ENCODE data around the gene BSPRY. TPM values are rescaled to one million over a fixed set of nuclear protein-coding genes. Genes with fewer than 3 reads are reported as not detected.
A peak's percentile ranks its signal among the peaks of the same experiment; 100 is the strongest.

Gene BSPRY
- total and polyA plus RNA-seq, 2 of the 13 experiments (the other 11 are each of a cell fraction or from before 2014, with no cell fraction given), result 0.09 to 0.26 TPM

DNA sequence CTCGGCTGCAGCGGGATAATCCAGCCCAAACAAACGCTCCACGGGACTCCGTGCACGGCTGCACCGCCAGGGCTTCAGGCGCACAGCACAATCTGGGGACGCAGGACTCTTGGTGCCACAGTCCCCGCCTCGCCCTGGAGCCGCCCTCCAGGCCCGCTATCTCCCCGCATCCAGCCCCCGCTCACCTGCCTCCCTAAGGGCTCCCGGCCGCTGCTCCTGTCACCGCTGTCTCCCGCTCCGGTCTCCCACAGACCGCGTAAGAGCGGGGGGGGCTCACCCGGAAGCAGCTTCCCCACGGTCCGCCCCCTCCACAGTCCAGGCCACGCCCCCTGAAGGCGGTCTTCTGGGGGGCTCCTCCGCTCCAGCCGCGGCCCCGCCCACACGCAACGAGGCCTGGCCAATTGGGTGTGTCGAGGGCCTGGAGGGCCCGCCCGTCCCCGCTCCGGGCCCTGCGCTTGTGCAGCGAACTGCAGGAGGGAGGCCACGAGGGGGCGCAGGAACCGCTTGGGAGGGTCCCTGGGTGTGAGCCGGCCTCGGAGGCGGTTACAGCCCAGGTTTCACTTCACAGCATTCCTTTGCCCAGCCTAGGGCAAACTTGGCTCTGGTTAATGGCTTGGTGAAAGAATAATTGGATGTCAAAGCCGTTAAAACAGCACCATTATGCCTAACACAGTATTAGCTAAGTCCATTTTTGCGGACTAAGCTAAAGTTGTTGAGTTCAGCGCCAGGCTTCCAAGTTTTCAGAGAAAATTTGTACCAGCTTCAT is 51.9 kb downstream of the BSPRY start, which contains the start of gene ALAD (continued):
- TF ChIP-seq, protein P1, sequence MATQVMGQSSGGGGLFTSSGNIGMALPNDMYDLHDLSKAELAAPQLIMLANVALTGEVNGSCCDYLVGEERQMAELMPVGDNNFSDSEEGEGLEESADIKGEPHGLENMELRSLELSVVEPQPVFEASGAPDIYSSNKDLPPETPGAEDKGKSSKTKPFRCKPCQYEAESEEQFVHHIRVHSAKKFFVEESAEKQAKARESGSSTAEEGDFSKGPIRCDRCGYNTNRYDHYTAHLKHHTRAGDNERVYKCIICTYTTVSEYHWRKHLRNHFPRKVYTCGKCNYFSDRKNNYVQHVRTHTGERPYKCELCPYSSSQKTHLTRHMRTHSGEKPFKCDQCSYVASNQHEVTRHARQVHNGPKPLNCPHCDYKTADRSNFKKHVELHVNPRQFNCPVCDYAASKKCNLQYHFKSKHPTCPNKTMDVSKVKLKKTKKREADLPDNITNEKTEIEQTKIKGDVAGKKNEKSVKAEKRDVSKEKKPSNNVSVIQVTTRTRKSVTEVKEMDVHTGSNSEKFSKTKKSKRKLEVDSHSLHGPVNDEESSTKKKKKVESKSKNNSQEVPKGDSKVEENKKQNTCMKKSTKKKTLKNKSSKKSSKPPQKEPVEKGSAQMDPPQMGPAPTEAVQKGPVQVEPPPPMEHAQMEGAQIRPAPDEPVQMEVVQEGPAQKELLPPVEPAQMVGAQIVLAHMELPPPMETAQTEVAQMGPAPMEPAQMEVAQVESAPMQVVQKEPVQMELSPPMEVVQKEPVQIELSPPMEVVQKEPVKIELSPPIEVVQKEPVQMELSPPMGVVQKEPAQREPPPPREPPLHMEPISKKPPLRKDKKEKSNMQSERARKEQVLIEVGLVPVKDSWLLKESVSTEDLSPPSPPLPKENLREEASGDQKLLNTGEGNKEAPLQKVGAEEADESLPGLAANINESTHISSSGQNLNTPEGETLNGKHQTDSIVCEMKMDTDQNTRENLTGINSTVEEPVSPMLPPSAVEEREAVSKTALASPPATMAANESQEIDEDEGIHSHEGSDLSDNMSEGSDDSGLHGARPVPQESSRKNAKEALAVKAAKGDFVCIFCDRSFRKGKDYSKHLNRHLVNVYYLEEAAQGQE (IDR thresholded peaks at IDR 0.05; ENCODE audit: borderline replicate concordance in 1 of 2, low read depth in 1 of 2, low read length in 2 of 2), result no peak; a peak in 1 of 4 replicates
- TF ChIP-seq, protein P2, sequence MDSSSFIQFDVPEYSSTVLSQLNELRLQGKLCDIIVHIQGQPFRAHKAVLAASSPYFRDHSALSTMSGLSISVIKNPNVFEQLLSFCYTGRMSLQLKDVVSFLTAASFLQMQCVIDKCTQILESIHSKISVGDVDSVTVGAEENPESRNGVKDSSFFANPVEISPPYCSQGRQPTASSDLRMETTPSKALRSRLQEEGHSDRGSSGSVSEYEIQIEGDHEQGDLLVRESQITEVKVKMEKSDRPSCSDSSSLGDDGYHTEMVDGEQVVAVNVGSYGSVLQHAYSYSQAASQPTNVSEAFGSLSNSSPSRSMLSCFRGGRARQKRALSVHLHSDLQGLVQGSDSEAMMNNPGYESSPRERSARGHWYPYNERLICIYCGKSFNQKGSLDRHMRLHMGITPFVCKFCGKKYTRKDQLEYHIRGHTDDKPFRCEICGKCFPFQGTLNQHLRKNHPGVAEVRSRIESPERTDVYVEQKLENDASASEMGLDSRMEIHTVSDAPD (CRISPR knock-in tag; IDR thresholded peaks at IDR 0.05), result peak; percentile 68; the same call in 1 of the 2 replicates
- TF ChIP-seq JUND (CRISPR knock-in tag; IDR thresholded peaks at IDR 0.05), result no peak
- no peak for TF ChIP-seq KDM4B (CRISPR knock-in tag; IDR thresholded peaks at IDR 0.05)
- TF ChIP-seq RNF2 (conservative IDR thresholded peaks at IDR 0.05; ENCODE audit: low read depth), result no peak
- TF ChIP-seq TCF7 (IDR thresholded peaks at IDR 0.05; ENCODE audit: low read depth), result no peak
- TF ChIP-seq, protein P3, sequence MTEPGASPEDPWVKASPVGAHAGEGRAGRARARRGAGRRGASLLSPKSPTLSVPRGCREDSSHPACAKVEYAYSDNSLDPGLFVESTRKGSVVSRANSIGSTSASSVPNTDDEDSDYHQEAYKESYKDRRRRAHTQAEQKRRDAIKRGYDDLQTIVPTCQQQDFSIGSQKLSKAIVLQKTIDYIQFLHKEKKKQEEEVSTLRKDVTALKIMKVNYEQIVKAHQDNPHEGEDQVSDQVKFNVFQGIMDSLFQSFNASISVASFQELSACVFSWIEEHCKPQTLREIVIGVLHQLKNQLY (CRISPR knock-in tag; IDR thresholded peaks at IDR 0.05), result peak; percentile 26; the same call in 1 of the 2 replicates
- TF ChIP-seq, protein P4, sequence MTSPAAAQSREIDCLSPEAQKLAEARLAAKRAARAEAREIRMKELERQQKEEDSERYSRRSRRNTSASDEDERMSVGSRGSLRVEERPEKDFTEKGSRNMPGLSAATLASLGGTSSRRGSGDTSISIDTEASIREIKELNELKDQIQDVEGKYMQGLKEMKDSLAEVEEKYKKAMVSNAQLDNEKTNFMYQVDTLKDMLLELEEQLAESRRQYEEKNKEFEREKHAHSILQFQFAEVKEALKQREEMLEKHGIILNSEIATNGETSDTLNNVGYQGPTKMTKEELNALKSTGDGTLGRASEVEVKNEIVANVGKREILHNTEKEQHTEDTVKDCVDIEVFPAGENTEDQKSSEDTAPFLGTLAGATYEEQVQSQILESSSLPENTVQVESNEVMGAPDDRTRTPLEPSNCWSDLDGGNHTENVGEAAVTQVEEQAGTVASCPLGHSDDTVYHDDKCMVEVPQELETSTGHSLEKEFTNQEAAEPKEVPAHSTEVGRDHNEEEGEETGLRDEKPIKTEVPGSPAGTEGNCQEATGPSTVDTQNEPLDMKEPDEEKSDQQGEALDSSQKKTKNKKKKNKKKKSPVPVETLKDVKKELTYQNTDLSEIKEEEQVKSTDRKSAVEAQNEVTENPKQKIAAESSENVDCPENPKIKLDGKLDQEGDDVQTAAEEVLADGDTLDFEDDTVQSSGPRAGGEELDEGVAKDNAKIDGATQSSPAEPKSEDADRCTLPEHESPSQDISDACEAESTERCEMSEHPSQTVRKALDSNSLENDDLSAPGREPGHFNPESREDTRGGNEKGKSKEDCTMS (CRISPR knock-in tag; conservative IDR thresholded peaks at IDR 0.05), result no peak
- TF ChIP-seq HNRNPLL (IDR thresholded peaks at IDR 0.05; ENCODE audit: low read depth, low read length, poor library complexity, severe bottlenecking), result peak; percentile 87
- peak; percentile 69; the same call in 1 of the 2 replicates for TF ChIP-seq MIXL1 (CRISPR knock-in tag; IDR thresholded peaks at IDR 0.05)
- TF ChIP-seq, protein P5, sequence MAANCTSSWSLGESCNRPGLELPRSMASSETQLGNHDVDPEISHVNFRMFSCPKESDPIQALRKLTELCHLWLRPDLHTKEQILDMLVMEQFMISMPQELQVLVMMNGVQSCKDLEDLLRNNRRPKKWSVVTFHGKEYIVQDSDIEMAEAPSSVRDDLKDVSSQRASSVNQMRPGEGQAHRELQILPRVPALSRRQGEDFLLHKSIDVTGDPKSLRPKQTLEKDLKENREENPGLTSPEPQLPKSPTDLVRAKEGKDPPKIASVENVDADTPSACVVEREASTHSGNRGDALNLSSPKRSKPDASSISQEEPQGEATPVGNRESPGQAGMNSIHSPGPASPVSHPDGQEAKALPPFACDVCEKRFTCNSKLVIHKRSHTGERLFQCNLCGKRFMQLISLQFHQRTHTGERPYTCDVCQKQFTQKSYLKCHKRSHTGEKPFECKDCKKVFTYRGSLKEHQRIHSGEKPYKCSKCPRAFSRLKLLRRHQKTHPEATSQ (CRISPR knock-in tag; IDR thresholded peaks at IDR 0.05; ENCODE audit: borderline replicate concordance), result no peak
- TF ChIP-seq, protein P6, sequence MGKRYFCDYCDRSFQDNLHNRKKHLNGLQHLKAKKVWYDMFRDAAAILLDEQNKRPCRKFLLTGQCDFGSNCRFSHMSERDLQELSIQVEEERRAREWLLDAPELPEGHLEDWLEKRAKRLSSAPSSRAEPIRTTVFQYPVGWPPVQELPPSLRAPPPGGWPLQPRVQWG (CRISPR knock-in tag; IDR thresholded peaks at IDR 0.05; ENCODE audit: borderline replicate concordance, low read depth), result no peak
- TF ChIP-seq NFATC3 (CRISPR knock-in tag; IDR thresholded peaks at IDR 0.05), result no peak
- no peak for TF ChIP-seq SUZ12 (IDR thresholded peaks at IDR 0.05; ENCODE audit: low read depth, low read length)
- no peak for TF ChIP-seq CHCHD3 (CRISPR knock-in tag; IDR thresholded peaks at IDR 0.05)
- TF ChIP-seq ZNF296 (CRISPR knock-in tag; conservative IDR thresholded peaks at IDR 0.05), result no peak
